GM18870 (cell line): ENCODE data around the gene EGLN1.
"Not testable (repeated sequence)": the region's sequence is repeated elsewhere in the genome, so short reads cannot be mapped to it uniquely, and the experiment has no call there.

ENCODE experiments used
- ATAC-seq: cut with Tn5 transposase; IDR thresholded peaks from one replicate; pipeline ENCODE4 v1.9.1; 2021; ENCODE audit warnings: moderate library complexity; ENCODE audit not compliant: unreplicated experiment

The EGLN1 gene

GRCh38 chr1:231421971-231422797, at the start of gene EGLN1:
EGLN1 (minus strand) TSS chr1:231422287; CDS start chr1:231421888, 399 bp downstream.
- peak; percentile 57 for ATAC-seq

GRCh38 chr1:231471500-231471899, 49.4 kb upstream of the EGLN1 start:
- not testable (repeated sequence) for ATAC-seq

GRCh38 chr1:231471027-231471426, 48.9 kb upstream of the EGLN1 start:
- not testable (repeated sequence) for ATAC-seq

GRCh38 chr1:231467986-231468385, 45.9 kb upstream of the EGLN1 start:
- no peak for ATAC-seq

GRCh38 chr1:231465051-231465450, 43.0 kb upstream of the EGLN1 start:
- peak; percentile 56 for ATAC-seq

GRCh38 chr1:231463541-231463940, 41.5 kb upstream of the EGLN1 start:
- no peak for ATAC-seq

- peak; percentile 74 for ATAC-seq
Measured at GRCh38 chr1:231460614-231461013, 38.5 kb upstream of the EGLN1 start.

- not testable (repeated sequence) for ATAC-seq
Measured at GRCh38 chr1:231459438-231459837, 37.4 kb upstream of the EGLN1 start.

- not testable (repeated sequence) for ATAC-seq
Measured at GRCh38 chr1:231457956-231458355, 35.9 kb upstream of the EGLN1 start.

- ATAC-seq = not testable (repeated sequence)
Measured at GRCh38 chr1:231454133-231454532, 32.0 kb upstream of the EGLN1 start.

- ATAC-seq = no peak
Measured at GRCh38 chr1:231446138-231446537, 24.1 kb upstream of the EGLN1 start.

GRCh38 chr1:231444059-231444458, 22.0 kb upstream of the EGLN1 start:
- no peak for ATAC-seq

- ATAC-seq = no peak
Measured at GRCh38 chr1:231443363-231443762, 21.3 kb upstream of the EGLN1 start.

- ATAC-seq = no peak
Measured at GRCh38 chr1:231442735-231443134, 20.6 kb upstream of the EGLN1 start.

GRCh38 chr1:231432996-231433395, 10.9 kb upstream of the EGLN1 start:
- ATAC-seq = no peak

- ATAC-seq = no peak
Measured at GRCh38 chr1:231431665-231432415, 9.8 kb upstream of the EGLN1 start.

GRCh38 chr1:231430678-231431352, 8.7 kb upstream of the EGLN1 start:
- ATAC-seq = not testable (repeated sequence)

GRCh38 chr1:231428377-231428776, 6.3 kb upstream of the EGLN1 start:
- no peak for ATAC-seq

GRCh38 chr1:231424950-231425805, 3.1 kb upstream of the EGLN1 start:
- no peak for ATAC-seq

- ATAC-seq = no peak
Measured at GRCh38 chr1:231423648-231424047, 1.6 kb upstream of the EGLN1 start.
